Hepatocyte (in vitro differentiated cells): Measurements from ENCODE around the gene CCDC148. TPM values are rescaled to one million over a fixed set of nuclear protein-coding genes. Genes with fewer than 3 reads are reported as not detected.

Experiments
- DNase-seq: peaks from one replicate; pipeline ENCODE4 v3.0.0-alpha.2; 2016; ENCODE audit warnings: low spot score
- H2AFZ ChIP-seq: fragments of 200-600 bp; sonication (generic); 2 replicates; pipeline ENCODE4 v1.6.0; 2016; ENCODE audit warnings: antibody characterized with exemption, mild to moderate bottlenecking
- H3K27ac ChIP-seq: fragments of 200-600 bp; sonication (generic); 2 replicates; pipeline ENCODE4 v1.5.1; 2016; ENCODE audit warnings: mild to moderate bottlenecking
- H3K27me3 ChIP-seq: fragments of 200-600 bp; sonication (generic); 2 replicates; pipeline ENCODE4 v1.6.1; 2016
- H3K36me3 ChIP-seq: fragments of 200-600 bp; sonication (generic); replicated peaks from 2 replicates; pipeline ENCODE4 v1.5.1; 2016; ENCODE audit warnings: low read depth; ENCODE audit not compliant: insufficient read depth
- H3K4me1 ChIP-seq: fragments of 200-600 bp; sonication (generic); 2 replicates; pipeline ENCODE4 v1.5.1; 2016; ENCODE audit warnings: mild to moderate bottlenecking, moderate library complexity; ENCODE audit not compliant: insufficient read depth
- H3K4me2 ChIP-seq: fragments of 200-600 bp; sonication (generic); 2 replicates; pipeline ENCODE4 v1.6.0; 2016
- H3K4me3 ChIP-seq: fragments of 200-600 bp; sonication (generic); 2 replicates; pipeline ENCODE4 v1.5.1; 2016; ENCODE audit warnings: mild to moderate bottlenecking
- H3K79me2 ChIP-seq: fragments of 200-600 bp; sonication (generic); 2 replicates; pipeline ENCODE4 v1.6.0; 2017; ENCODE audit warnings: mild to moderate bottlenecking
- H3K9me2 ChIP-seq: fragments of 200-600 bp; sonication (generic); replicated peaks from 2 replicates; pipeline ENCODE4 v1.6.0; 2017; ENCODE audit warnings: mild to moderate bottlenecking; ENCODE audit not compliant: insufficient read depth
- H3K9me3 ChIP-seq: fragments of 200-600 bp; sonication (generic); 2 replicates; pipeline ENCODE4 v1.5.1; 2016; ENCODE audit warnings: low read depth, mild to moderate bottlenecking
- H4K20me1 ChIP-seq: fragments of 200-600 bp; sonication (generic); 2 replicates; pipeline ENCODE4 v1.6.0; 2016; ENCODE audit warnings: mild to moderate bottlenecking; ENCODE audit not compliant: insufficient read depth, poor library complexity, severe bottlenecking
- CTCF ChIP-seq: fragments of 200-600 bp; sonication (generic); IDR thresholded peaks from 2 replicates; pipeline ENCODE4 v1.5.1; 2016; ENCODE audit warnings: antibody characterized with exemption, mild to moderate bottlenecking; ENCODE audit not compliant: poor library complexity
- EZH2 ChIP-seq: fragments of 200-600 bp; sonication (generic); IDR thresholded peaks from 2 replicates; pipeline ENCODE4 v1.6.1; 2016; ENCODE audit warnings: antibody characterized with exemption, mild to moderate bottlenecking, borderline replicate concordance
- EZH2phosphoT487 ChIP-seq: fragments of 200-600 bp; sonication (generic); IDR thresholded peaks from one replicate; pipeline ENCODE4 v1.6.1; 2018; ENCODE audit warnings: antibody characterized with exemption, mild to moderate bottlenecking, low read depth, moderate library complexity; ENCODE audit not compliant: unreplicated experiment, severe bottlenecking
- WGBS: methylation state at CpG from one replicate; pipeline ENCODE4 v1.1.6; 2016; ENCODE audit warnings: low lambda C conversion rate; ENCODE audit errors: missing lambda C conversion rate; 5-methylcytosine and 5-hydroxymethylcytosine counted together
- polyA plus RNA-seq: library from polyadenylated mRNA; unstranded; fragments of >200 nt; fragmentation: Nextera tagmentation; extraction: Ambion mirVana; gene quantifications from 2 replicates; pipeline ENCODE4 v1.2.1, GENCODE V29; 2016
- total RNA-seq: library from RNA; depleted of rRNA; stranded (reverse); fragments of >200 nt; gene quantifications from 2 replicates; pipeline ENCODE4 v1.2.3, GENCODE V29; 2014

Gene CCDC148
- total and polyA plus RNA-seq, 2 experiments from 2014 or later = 0.62 to 2.2 TPM

GRCh38 chr2:158321264-158321663 is 135.3 kb downstream of the CCDC148 start:
- H3K4me1 ChIP-seq = no peaks in the 10 kb centered on the region
- H3K27me3 ChIP-seq = no peaks in the 10 kb centered on the region
- H3K79me2 ChIP-seq = no peaks in the 10 kb centered on the region
- no peaks in the 10 kb centered on the region for H3K9me3 ChIP-seq
- no peak overlapping the region for H3K27ac ChIP-seq
- no peaks in the 10 kb centered on the region for H3K36me3 ChIP-seq
- 54% methylated on average over 3 of the region's 3 CpGs for WGBS
- no peaks in the 10 kb centered on the region for H3K9me2 ChIP-seq
- no peak for DNase-seq
- no peak overlapping the region for H2AFZ ChIP-seq
- no peak overlapping the region for H3K4me2 ChIP-seq
- TF ChIP-seq CTCF (no peak), EZH2phosphoT487 (no peak), EZH2 (no peak)
- H3K4me3 ChIP-seq = no peak overlapping the region
- H4K20me1 ChIP-seq = no peaks in the 10 kb centered on the region

- WGBS = 68% methylated on average over 1 of the region's 1 CpG
- H4K20me1 ChIP-seq = no peaks in the 10 kb centered on the region
- no peaks in the 10 kb centered on the region for H3K9me2 ChIP-seq
Observed at GRCh38 chr2:158319269-158319668, 137.3 kb downstream of the CCDC148 start.

GRCh38 chr2:158317642-158318041 is 138.9 kb downstream of the CCDC148 start:
- Histone ChIP-seq H3K36me3 (no peaks in the 10 kb centered on the region), H3K9me3 (no peaks in the 10 kb centered on the region), H3K9me2 (no peaks in the 10 kb centered on the region), H2AFZ (no peak overlapping the region), H3K4me1 (no peaks in the 10 kb centered on the region), H4K20me1 (no peaks in the 10 kb centered on the region), H3K4me3 (no peak overlapping the region), H3K79me2 (no peaks in the 10 kb centered on the region), H3K4me2 (no peak overlapping the region), H3K27me3 (no peaks in the 10 kb centered on the region), H3K27ac (no peak overlapping the region)
- WGBS = 96% methylated on average over 2 of the region's 2 CpGs
- no peak for DNase-seq
- no peak for TF ChIP-seq EZH2phosphoT487
- TF ChIP-seq CTCF = no peak
- no peak for TF ChIP-seq EZH2

More at GRCh38 chr2:158319269-158319668, 137.3 kb downstream of the CCDC148 start:
- no peak for TF ChIP-seq EZH2phosphoT487
- no peak for TF ChIP-seq CTCF
- TF ChIP-seq EZH2 = no peak
- no peak overlapping the region for H2AFZ ChIP-seq
- no peak overlapping the region for H3K27ac ChIP-seq
- H3K4me3 ChIP-seq = no peak overlapping the region
- H3K27me3 ChIP-seq = no peaks in the 10 kb centered on the region
- H3K4me1 ChIP-seq = no peaks in the 10 kb centered on the region
- H3K9me3 ChIP-seq = no peaks in the 10 kb centered on the region
- H3K79me2 ChIP-seq = no peaks in the 10 kb centered on the region
- H3K36me3 ChIP-seq = no peaks in the 10 kb centered on the region
- H3K4me2 ChIP-seq = no peak overlapping the region
- DNase-seq = no peak
